HG02759 (cell line): ENCODE results near the gene IL36RN.
"Not testable (repeated sequence)": the region's sequence is repeated elsewhere in the genome, so short reads cannot be mapped to it uniquely, and the experiment has no call there.

Experiments
- ATAC-seq: cut with Tn5 transposase; IDR thresholded peaks from one replicate; pipeline ENCODE4 v1.9.1; 2021; ENCODE audit warnings: mild to moderate bottlenecking, moderate library complexity; ENCODE audit not compliant: unreplicated experiment

The IL36RN gene

GRCh38 chr2:113096842-113097618 lies 38.0 kb downstream of the IL36RN start:
- not testable (repeated sequence) for ATAC-seq

- ATAC-seq, result no peak
These were observed 39.0 kb downstream of the IL36RN start for GRCh38 chr2:113098041-113098440.

- ATAC-seq, result no peak
These were observed 39.5 kb downstream of the IL36RN start for GRCh38 chr2:113098532-113098931.

GRCh38 chr2:113102133-113102532 lies 43.1 kb downstream of the IL36RN start:
- no peak for ATAC-seq

- no peak for ATAC-seq
These were observed 44.3 kb downstream of the IL36RN start for GRCh38 chr2:113103277-113103676.

- no peak for ATAC-seq
These were observed 45.1 kb downstream of the IL36RN start for GRCh38 chr2:113104054-113104611.

- ATAC-seq, result no peak
These were observed 46.2 kb downstream of the IL36RN start for GRCh38 chr2:113105047-113105785.

GRCh38 chr2:113111121-113111520 lies 52.1 kb downstream of the IL36RN start:
- no peak for ATAC-seq

- no peak for ATAC-seq
These were observed 52.9 kb downstream of the IL36RN start for GRCh38 chr2:113111823-113112287.

- no peak for ATAC-seq
These were observed 53.4 kb downstream of the IL36RN start for GRCh38 chr2:113112441-113112840.

- ATAC-seq, result no peak
These were observed 53.9 kb downstream of the IL36RN start for GRCh38 chr2:113112871-113113270.

- no peak for ATAC-seq
These were observed 54.8 kb downstream of the IL36RN start for GRCh38 chr2:113113807-113114206.
